ENCODE data around the gene EML6. TPM values are rescaled to one million over a fixed set of nuclear protein-coding genes. Genes with fewer than 3 reads are reported as not detected.

EML6 gene
- polyA plus RNA-seq, 1 of the 3 experiments (the other 2 are of a cell fraction), result 1.1 TPM

- TF ChIP-seq FOSL2 (IDR thresholded peaks at IDR 0.05; ENCODE audit: borderline replicate concordance, low read depth) (no peak), JUND (IDR thresholded peaks at IDR 0.05) (no peak), SMC3 (IDR thresholded peaks at IDR 0.05; ENCODE audit: low read depth, low read length) (no peak), GABPA (IDR thresholded peaks at IDR 0.05; ENCODE audit: low read depth) (no peak)
- TF ChIP-seq, protein P1, sequence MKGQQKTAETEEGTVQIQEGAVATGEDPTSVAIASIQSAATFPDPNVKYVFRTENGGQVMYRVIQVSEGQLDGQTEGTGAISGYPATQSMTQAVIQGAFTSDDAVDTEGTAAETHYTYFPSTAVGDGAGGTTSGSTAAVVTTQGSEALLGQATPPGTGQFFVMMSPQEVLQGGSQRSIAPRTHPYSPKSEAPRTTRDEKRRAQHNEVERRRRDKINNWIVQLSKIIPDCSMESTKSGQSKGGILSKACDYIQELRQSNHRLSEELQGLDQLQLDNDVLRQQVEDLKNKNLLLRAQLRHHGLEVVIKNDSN (IDR thresholded peaks at IDR 0.05; ENCODE audit: borderline replicate concordance, low read depth), result no peak
Measured at GRCh38 chr2:54952978-54953456, 229.6 kb downstream of the EML6 start (continued).

DNA sequence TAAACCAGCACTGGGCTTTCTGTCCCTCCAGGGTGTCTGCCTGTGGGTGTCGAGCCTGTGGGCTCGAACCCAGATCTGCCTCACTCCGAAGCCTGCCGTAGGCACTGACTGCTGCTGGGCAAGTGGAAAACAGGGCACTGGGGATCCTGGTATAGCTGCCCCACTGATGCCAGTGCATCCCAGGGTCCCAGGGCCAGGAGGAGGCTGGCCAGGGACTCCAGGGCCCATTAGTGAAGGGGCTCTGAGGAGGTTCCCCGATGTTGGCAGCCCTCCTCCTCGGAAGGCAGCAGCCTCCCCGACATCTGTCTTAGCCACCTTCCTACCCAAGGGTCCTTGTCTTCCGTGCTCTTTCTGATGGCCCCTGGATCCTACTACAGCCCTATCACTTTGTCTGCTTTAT is 230.7 kb downstream of the EML6 start:
- no peaks in the 10 kb centered on the region for H3K9me2 ChIP-seq
- no peak overlapping the region for H3K4me3 ChIP-seq (ENCODE audit: low read depth in 2 of 2, low read length in 1 of 2)
- no peaks in the 10 kb centered on the region for H3K9me3 ChIP-seq
- H3K4me1 ChIP-seq (ENCODE audit: control insufficient read depth in 1 of 2, insufficient read depth in 2 of 2, low read depth in 1 of 2, low read length in 1 of 2), result peaks cover 5 to 9% of the 10 kb centered on the region in 2 experiments; a peak in 3 of 4 replicates
- H2AFZ ChIP-seq (ENCODE audit: low read depth), result no peak overlapping the region
- WGBS (ENCODE audit: low lambda C conversion rate), result 100% methylated on average over 2 of the region's 8 CpGs
- TF ChIP-seq NRF1 (IDR thresholded peaks at IDR 0.05; ENCODE audit: low read depth, low read length), result no peak
- TF ChIP-seq SMC3 (IDR thresholded peaks at IDR 0.05; ENCODE audit: low read depth, low read length), result no peak
- TF ChIP-seq GABPA (IDR thresholded peaks at IDR 0.05; ENCODE audit: low read depth), result no peak
- no peak for TF ChIP-seq RCOR1 (IDR thresholded peaks at IDR 0.05; ENCODE audit: low read length)
- TF ChIP-seq, protein P2, sequence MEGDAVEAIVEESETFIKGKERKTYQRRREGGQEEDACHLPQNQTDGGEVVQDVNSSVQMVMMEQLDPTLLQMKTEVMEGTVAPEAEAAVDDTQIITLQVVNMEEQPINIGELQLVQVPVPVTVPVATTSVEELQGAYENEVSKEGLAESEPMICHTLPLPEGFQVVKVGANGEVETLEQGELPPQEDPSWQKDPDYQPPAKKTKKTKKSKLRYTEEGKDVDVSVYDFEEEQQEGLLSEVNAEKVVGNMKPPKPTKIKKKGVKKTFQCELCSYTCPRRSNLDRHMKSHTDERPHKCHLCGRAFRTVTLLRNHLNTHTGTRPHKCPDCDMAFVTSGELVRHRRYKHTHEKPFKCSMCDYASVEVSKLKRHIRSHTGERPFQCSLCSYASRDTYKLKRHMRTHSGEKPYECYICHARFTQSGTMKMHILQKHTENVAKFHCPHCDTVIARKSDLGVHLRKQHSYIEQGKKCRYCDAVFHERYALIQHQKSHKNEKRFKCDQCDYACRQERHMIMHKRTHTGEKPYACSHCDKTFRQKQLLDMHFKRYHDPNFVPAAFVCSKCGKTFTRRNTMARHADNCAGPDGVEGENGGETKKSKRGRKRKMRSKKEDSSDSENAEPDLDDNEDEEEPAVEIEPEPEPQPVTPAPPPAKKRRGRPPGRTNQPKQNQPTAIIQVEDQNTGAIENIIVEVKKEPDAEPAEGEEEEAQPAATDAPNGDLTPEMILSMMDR (IDR thresholded peaks at IDR 0.05), result no peak
- no peak for TF ChIP-seq SIN3A (IDR thresholded peaks at IDR 0.05; ENCODE audit: borderline replicate concordance, low read depth, low read length)
- no peak overlapping the region for H3K4me2 ChIP-seq
- no peak overlapping the region for H3K9ac ChIP-seq
- ChIA-PET CTCF (interaction anchor here (0.6 kb wide), 1 partner anchor 13 kb away, joined by 4 read pairs; no protein-coding TSS in a partner anchor), POLR2A (no interaction called here)
- H3K36me3 ChIP-seq (replicated peaks in 1 of 2; ENCODE audit: control insufficient read depth in 1 of 2, insufficient read depth in 2 of 2, low read length in 1 of 2), result no peaks in the 10 kb centered on the region
- H3F3A ChIP-seq (replicated peaks; ENCODE audit: insufficient read depth), result peaks cover 3% of the 10 kb centered on the region
- H3K27ac ChIP-seq (ENCODE audit: low read depth in 2 of 2, low read length in 1 of 2), result no peak overlapping the region
- no peaks in the 10 kb centered on the region for H3K79me2 ChIP-seq (ENCODE audit: insufficient read depth)
- H3K27me3 ChIP-seq (ENCODE audit: insufficient read depth), result no peaks in the 10 kb centered on the region
- no peak for DNase-seq
- no peaks in the 10 kb centered on the region for H4K20me1 ChIP-seq (ENCODE audit: insufficient read depth)

DNA sequence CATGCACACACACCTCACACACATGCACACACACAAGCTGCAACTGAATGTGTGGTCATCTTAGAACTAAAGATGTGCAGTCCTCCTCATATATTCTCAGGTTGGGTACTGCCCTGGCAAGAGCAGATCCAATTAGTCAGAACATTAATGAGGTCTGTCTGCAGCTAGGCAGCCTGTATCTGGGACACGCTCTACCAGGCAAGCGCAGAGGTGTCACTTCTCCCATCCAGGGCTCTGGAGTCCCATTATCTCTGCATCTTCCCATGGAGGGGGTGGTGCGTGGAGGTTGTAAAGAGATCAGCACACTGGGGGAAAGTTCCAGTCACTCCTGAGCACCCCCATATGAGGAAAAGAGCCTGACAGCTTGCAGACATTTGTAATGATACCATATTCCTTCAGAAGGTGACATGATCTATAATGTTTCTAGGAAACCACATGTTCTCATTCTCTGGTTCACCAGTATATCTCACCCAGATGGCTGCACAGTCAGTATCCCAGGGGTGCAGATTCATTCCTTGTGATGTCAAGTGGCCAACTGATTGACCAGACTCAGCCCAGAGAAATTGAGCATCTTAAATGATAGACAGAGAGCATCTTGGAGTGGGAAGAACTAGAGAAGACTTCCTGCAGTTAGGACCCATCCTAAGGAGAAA is 231.4 kb downstream of the EML6 start:
- Histone ChIP-seq H3K9ac (no peak overlapping the region), H4K20me1 (ENCODE audit: insufficient read depth) (no peaks in the 10 kb centered on the region), H3K79me2 (ENCODE audit: insufficient read depth) (no peaks in the 10 kb centered on the region), H3K4me3 (ENCODE audit: low read depth in 2 of 2, low read length in 1 of 2) (no peak overlapping the region), H3K36me3 (replicated peaks in 1 of 2; ENCODE audit: control insufficient read depth in 1 of 2, insufficient read depth in 2 of 2, low read length in 1 of 2) (no peaks in the 10 kb centered on the region), H3K9me3 (no peaks in the 10 kb centered on the region), H3K9me2 (no peaks in the 10 kb centered on the region), H3K4me2 (no peak overlapping the region), H3K27me3 (ENCODE audit: insufficient read depth) (no peaks in the 10 kb centered on the region), H2AFZ (ENCODE audit: low read depth) (no peak overlapping the region), H3K4me1 (ENCODE audit: control insufficient read depth in 1 of 2, insufficient read depth in 2 of 2, low read depth in 1 of 2, low read length in 1 of 2) (peaks cover 5 to 9% of the 10 kb centered on the region in 2 experiments; a peak in 3 of 4 replicates), H3K27ac (ENCODE audit: low read depth in 2 of 2, low read length in 1 of 2) (no peak overlapping the region), H3F3A (replicated peaks; ENCODE audit: insufficient read depth) (peaks cover 3% of the 10 kb centered on the region)
- peak; percentile 36 for DNase-seq
- CTCF ChIA-PET, result interaction anchor here (0.6 to 0.7 kb wide), 2 partner anchors 12 to 19 kb away, joined by 3 to 4 read pairs; no protein-coding TSS in a partner anchor
- TF ChIP-seq GATA2 (CRISPR knock-in tag; IDR thresholded peaks at IDR 0.05) (peak; percentile 23; the same call in 1 of the 2 replicates), ZBTB33 (IDR thresholded peaks at IDR 0.05; ENCODE audit: borderline replicate concordance, low read depth) (no peak), FOXJ3 (CRISPR knock-in tag; IDR thresholded peaks at IDR 0.05) (no peak)
- WGBS (ENCODE audit: low lambda C conversion rate), result 95% methylated on average over 2 of the region's 3 CpGs
- POLR2A ChIA-PET, result no interaction called here

Data from SK-N-SH (cell line).